ENCODE data around the gene NNT. TPM values are rescaled to one million over a fixed set of nuclear protein-coding genes. Genes with fewer than 3 reads are reported as not detected.
"Not testable (repeated sequence)": the region's sequence is repeated elsewhere in the genome, so short reads cannot be mapped to it uniquely, and the experiment has no call there.

Gene NNT
- total and polyA plus RNA-seq, 3 experiments from 2014 or later = 43.5 to 87.3 (median 79.7) TPM

DNA sequence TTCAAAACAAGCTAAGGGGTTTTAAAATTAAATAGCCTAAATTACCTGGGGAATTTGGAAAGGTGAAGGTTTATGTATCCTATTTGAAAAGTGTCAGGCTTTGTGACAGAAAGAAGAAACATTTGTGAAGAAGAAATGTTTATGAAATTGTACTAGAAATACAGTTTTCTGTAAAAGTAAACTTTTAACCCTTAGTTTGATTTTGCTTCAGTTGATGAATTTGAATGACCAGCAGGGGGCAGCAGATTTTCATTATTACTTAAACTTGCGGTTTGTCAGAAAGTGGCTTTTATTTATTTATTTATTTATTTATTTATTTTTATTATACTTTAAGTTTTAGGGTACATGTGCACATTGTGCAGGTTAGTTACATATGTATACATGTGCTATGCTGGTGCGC lies 58.1 kb downstream of the NNT start:
- Mint-ChIP-seq H3K4me1 (peaks cover 0 to 9% (median 5%) of the 10 kb centered on the region in 3 donors), H3K4me3 (no peak overlapping the region), H3K27ac (no peak overlapping the region), H3K27me3 (no peaks in the 10 kb centered on the region), H3K9me3 (peaks cover 0 to 5% (median 0%) of the 10 kb centered on the region in 5 donors), H3K36me3 (peaks cover 37 to 76% (median 50%) of the 10 kb centered on the region in 3 donors)
- H3K9me3 ChIP-seq (ENCODE audit: low read length) = no peaks in the 10 kb centered on the region
- CTCF ChIA-PET = no interaction called here
- POLR2A ChIA-PET = no interaction called here
- H3K27ac ChIP-seq (ENCODE audit: low read depth, low read length) = no peak overlapping the region
- H3K4me1 ChIP-seq (ENCODE audit: insufficient read depth, low read length) = no peaks in the 10 kb centered on the region
- peaks cover 27% of the 10 kb centered on the region for H3K36me3 ChIP-seq (ENCODE audit: insufficient read depth, low read length)
- no peaks in the 10 kb centered on the region for H3K27me3 ChIP-seq (ENCODE audit: insufficient read depth, low read length, poor library complexity, severe bottlenecking)
- DNase-seq = no peak
- no peak overlapping the region for H3K4me3 ChIP-seq (ENCODE audit: low read length)

DNA sequence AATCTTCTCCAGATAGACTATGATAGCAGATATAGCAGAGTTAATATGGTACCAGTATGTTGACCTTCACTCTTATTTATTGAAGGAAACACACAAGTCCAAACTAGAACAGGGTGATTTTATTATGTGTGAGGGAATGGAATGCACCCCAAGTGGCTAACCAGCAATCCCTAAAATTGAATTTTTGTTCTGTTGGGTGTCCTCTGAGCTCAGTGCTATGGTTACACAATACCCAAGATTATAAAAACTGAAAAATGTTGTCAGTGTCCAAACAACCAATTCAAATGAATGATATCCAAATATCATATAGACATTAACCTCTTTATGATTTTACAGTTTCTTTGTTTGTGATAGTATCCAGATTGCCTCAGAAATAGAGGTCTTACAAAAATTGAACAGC lies 60.9 kb downstream of the NNT start:
- H3K4me1 Mint-ChIP-seq = peaks cover 8 to 9% (median 8%) of the 10 kb centered on the region in 3 donors
- POLR2A ChIA-PET = no interaction called here
- CTCF ChIA-PET = no interaction called here
- Histone ChIP-seq H3K4me3 (ENCODE audit: low read length) (no peak overlapping the region), H3K9me3 (ENCODE audit: low read length) (no peaks in the 10 kb centered on the region), H3K27ac (ENCODE audit: low read depth, low read length) (no peak overlapping the region), H3K36me3 (ENCODE audit: insufficient read depth, low read length) (peaks cover 13% of the 10 kb centered on the region), H3K4me1 (ENCODE audit: insufficient read depth, low read length) (no peaks in the 10 kb centered on the region), H3K27me3 (ENCODE audit: insufficient read depth, low read length, poor library complexity, severe bottlenecking) (no peaks in the 10 kb centered on the region)
- no peak overlapping the region for H3K4me3 Mint-ChIP-seq
- peaks cover 0 to 2% (median 0%) of the 10 kb centered on the region in 5 donors for H3K9me3 Mint-ChIP-seq
- H3K36me3 Mint-ChIP-seq = peaks cover 22 to 64% (median 42%) of the 10 kb centered on the region in 3 donors
- no peak for DNase-seq
- H3K27ac Mint-ChIP-seq = no peak overlapping the region
- no peaks in the 10 kb centered on the region for H3K27me3 Mint-ChIP-seq

DNA sequence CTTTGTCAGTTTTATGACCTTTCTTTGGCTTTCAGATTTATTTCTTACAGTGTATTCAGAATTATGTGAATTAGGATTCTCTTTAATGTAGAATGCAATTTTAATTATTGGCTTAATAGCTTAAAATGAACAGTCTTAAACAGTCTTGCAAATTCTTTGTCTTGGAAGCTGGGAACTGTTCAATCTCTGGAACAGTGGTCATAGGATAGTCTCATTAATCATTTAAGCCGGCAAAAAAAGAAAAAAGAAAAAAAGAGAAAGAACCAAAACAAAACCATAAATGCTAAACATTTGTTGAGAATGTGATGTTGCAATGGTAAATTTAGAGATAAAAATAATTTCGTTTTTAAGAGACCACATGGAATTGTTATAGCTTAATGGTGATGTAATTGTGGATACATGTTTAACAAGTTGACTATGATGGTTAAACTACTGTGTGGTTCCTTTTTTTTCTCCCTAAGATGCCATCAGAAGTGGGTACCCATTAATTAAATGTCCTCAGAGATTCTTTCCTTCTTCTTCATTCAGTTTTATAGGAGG lies 61.6 kb downstream of the NNT start:
- Histone ChIP-seq H3K4me3 (ENCODE audit: low read length) (no peak overlapping the region), H3K36me3 (ENCODE audit: insufficient read depth, low read length) (peaks cover 7% of the 10 kb centered on the region), H3K4me1 (ENCODE audit: insufficient read depth, low read length) (no peaks in the 10 kb centered on the region), H3K27ac (ENCODE audit: low read depth, low read length) (no peak overlapping the region), H3K27me3 (ENCODE audit: insufficient read depth, low read length, poor library complexity, severe bottlenecking) (no peaks in the 10 kb centered on the region), H3K9me3 (ENCODE audit: low read length) (no peaks in the 10 kb centered on the region)
- ChIA-PET CTCF (no interaction called here), POLR2A (no interaction called here)
- Mint-ChIP-seq H3K36me3 (peaks cover 19 to 57% (median 35%) of the 10 kb centered on the region in 3 donors), H3K4me3 (no peak overlapping the region), H3K27ac (peak overlapping the region in 1 of 8 donors; percentile 57), H3K9me3 (peaks cover 0 to 2% (median 0%) of the 10 kb centered on the region in 5 donors), H3K27me3 (no peaks in the 10 kb centered on the region), H3K4me1 (peaks cover 8 to 9% (median 8%) of the 10 kb centered on the region in 3 donors)
- DNase-seq = no peak

DNA sequence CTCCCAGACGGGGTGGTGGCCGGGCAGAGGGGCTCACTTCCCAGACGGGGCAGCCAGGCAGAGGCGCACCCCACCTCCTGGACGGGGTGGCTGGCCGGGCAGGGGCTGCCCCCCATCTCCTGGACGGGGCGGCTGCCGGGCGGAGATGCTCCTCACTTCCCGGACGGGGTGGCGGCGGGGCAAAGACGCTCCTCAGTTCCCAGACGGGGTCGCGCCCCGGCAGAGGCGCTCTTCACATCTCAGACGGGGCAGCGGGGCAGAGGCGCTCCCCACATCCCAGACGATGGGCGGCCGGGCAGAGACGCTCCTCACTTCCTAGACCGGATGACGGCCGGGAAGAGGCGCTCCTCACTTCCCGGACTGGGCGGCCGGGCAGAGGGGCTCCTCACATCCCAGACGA lies 62.8 kb downstream of the NNT start:
- H3K9me3 ChIP-seq (ENCODE audit: low read length); H3K4me3 ChIP-seq (ENCODE audit: low read length); H3K27me3 ChIP-seq (ENCODE audit: insufficient read depth, low read length, poor library complexity, severe bottlenecking); H3K4me3 Mint-ChIP-seq; H3K27me3 Mint-ChIP-seq; CTCF ChIA-PET; DNase-seq; POLR2A ChIA-PET; H3K36me3 ChIP-seq (ENCODE audit: insufficient read depth, low read length); H3K27ac ChIP-seq (ENCODE audit: low read depth, low read length); H3K4me1 ChIP-seq (ENCODE audit: insufficient read depth, low read length); H3K27ac Mint-ChIP-seq; H3K9me3 Mint-ChIP-seq: not testable (repeated sequence)
- H3K4me1 Mint-ChIP-seq = peaks cover 12 to 15% (median 15%) of the 10 kb centered on the region in 3 donors
- peaks cover 15 to 51% (median 26%) of the 10 kb centered on the region in 3 donors for H3K36me3 Mint-ChIP-seq

DNA sequence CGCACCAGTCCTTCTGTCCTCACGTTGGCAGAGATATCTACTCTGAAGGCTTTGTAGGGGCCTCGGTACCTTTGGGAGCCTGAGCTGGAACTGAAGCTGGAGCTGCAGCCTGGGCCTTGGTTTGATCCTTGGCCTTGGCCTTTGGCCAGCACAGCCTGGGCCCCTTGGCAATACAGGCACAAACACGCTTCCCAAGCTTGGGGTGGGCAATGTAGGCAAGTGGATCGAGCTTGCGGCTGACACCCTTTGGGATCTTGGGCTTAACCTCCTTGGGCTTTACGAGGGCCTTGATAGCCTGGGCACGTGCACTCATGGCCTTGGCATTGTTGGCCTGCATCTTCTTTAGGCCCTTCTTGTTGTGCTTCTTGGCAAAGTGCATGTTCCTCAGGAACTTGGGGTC lies 63.7 kb downstream of the NNT start:
- H3K4me3 Mint-ChIP-seq; H3K4me1 ChIP-seq (ENCODE audit: insufficient read depth, low read length); H3K4me3 ChIP-seq (ENCODE audit: low read length); CTCF ChIA-PET; H3K9me3 Mint-ChIP-seq; POLR2A ChIA-PET; H3K27me3 ChIP-seq (ENCODE audit: insufficient read depth, low read length, poor library complexity, severe bottlenecking); H3K27ac Mint-ChIP-seq; H3K36me3 ChIP-seq (ENCODE audit: insufficient read depth, low read length); H3K27ac ChIP-seq (ENCODE audit: low read depth, low read length); DNase-seq; H3K27me3 Mint-ChIP-seq; H3K9me3 ChIP-seq (ENCODE audit: low read length): not testable (repeated sequence)
- Mint-ChIP-seq H3K36me3 (peaks cover 14 to 52% (median 26%) of the 10 kb centered on the region in 3 donors), H3K4me1 (peaks cover 19 to 23% (median 22%) of the 10 kb centered on the region in 3 donors)

DNA sequence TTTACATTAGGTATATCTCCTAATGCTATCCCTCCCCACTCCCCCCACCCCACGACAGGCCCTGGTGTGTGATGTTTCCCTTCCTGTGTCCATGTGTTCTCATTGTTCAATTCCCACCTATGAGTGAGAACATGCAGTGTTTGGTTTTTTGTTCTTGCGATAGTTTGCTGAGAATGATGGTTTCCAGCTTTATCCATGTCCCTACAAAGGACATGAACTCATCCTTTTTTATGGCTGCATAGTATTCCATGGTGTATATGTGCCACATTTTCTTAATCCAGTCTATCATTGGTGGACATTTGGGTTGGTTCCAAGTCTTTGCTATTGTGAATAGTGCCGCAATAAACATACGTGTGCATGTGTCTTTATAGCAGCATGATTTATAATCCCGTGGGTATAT lies 64.4 kb downstream of the NNT start:
- H3K36me3 ChIP-seq (ENCODE audit: insufficient read depth, low read length); H3K27me3 Mint-ChIP-seq; H3K27ac ChIP-seq (ENCODE audit: low read depth, low read length); H3K4me3 ChIP-seq (ENCODE audit: low read length); H3K27ac Mint-ChIP-seq; POLR2A ChIA-PET; H3K4me3 Mint-ChIP-seq; CTCF ChIA-PET; H3K4me1 ChIP-seq (ENCODE audit: insufficient read depth, low read length); H3K9me3 Mint-ChIP-seq; H3K27me3 ChIP-seq (ENCODE audit: insufficient read depth, low read length, poor library complexity, severe bottlenecking); H3K9me3 ChIP-seq (ENCODE audit: low read length); DNase-seq: not testable (repeated sequence)
- Mint-ChIP-seq H3K36me3 (peaks cover 16 to 52% (median 27%) of the 10 kb centered on the region in 3 donors), H3K4me1 (peaks cover 20 to 26% (median 26%) of the 10 kb centered on the region in 3 donors)

DNA sequence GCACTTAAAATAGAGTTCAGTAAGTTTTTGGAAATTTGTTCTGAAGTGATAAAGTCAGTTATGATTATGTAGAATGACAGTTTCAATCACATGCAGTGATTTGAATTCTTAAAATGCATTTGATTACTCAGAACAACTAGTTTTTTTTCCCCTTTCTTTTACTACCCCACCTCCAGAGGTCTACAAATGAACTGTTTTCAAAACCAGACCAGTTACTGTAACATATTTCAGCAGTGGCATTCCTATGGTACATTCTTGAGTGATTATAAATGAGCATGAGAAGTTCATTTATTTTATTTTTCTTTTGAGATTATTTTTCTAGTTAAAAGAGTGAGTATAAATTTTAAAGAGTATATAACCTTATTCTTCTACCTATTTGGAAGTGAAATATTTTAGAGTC lies 71.6 kb downstream of the NNT start:
- no peaks in the 10 kb centered on the region for H3K27me3 ChIP-seq (ENCODE audit: insufficient read depth, low read length, poor library complexity, severe bottlenecking)
- H3K36me3 ChIP-seq (ENCODE audit: insufficient read depth, low read length) = no peaks in the 10 kb centered on the region
- DNase-seq = no peak
- H3K27ac ChIP-seq (ENCODE audit: low read depth, low read length) = no peak overlapping the region
- no peaks in the 10 kb centered on the region for H3K9me3 Mint-ChIP-seq
- H3K9me3 ChIP-seq (ENCODE audit: low read length) = no peaks in the 10 kb centered on the region
- no peak overlapping the region for H3K4me3 ChIP-seq (ENCODE audit: low read length)
- ChIA-PET POLR2A (no interaction called here), CTCF (no interaction called here)
- H3K27me3 Mint-ChIP-seq = no peaks in the 10 kb centered on the region
- peaks cover 27 to 44% (median 35%) of the 10 kb centered on the region in 3 donors for H3K4me1 Mint-ChIP-seq
- peak overlapping the region in 2 of 8 donors; percentile 32 to 74 for H3K27ac Mint-ChIP-seq
- H3K4me3 Mint-ChIP-seq = no peak overlapping the region
- peaks cover 10 to 43% (median 13%) of the 10 kb centered on the region in 3 donors for H3K36me3 Mint-ChIP-seq
- no peaks in the 10 kb centered on the region for H3K4me1 ChIP-seq (ENCODE audit: insufficient read depth, low read length)

DNA sequence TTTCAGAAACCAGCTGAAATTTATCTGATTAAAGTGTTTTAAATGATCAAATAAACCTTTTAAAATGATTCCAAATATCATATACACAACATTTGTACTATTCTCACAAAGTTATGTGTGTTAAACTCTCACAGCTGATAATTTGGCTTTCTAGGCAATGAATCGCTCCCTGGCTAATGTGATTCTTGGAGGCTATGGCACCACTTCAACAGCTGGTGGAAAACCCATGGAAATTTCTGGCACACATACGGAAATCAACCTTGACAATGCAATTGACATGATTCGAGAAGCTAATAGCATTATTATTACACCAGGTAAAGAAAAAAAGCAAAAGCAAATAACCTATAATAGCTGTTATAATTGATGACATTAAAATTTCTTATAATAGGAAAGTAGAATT lies 72.4 kb downstream of the NNT start:
- DNase-seq = no peak
- POLR2A ChIA-PET = no interaction called here
- Mint-ChIP-seq H3K27ac (peak overlapping the region in 1 of 8 donors; percentile 52), H3K27me3 (no peaks in the 10 kb centered on the region), H3K9me3 (no peaks in the 10 kb centered on the region), H3K4me3 (no peak overlapping the region), H3K4me1 (peaks cover 24 to 40% (median 32%) of the 10 kb centered on the region in 3 donors), H3K36me3 (peaks cover 10 to 48% (median 13%) of the 10 kb centered on the region in 3 donors)
- Histone ChIP-seq H3K36me3 (ENCODE audit: insufficient read depth, low read length) (no peaks in the 10 kb centered on the region), H3K27me3 (ENCODE audit: insufficient read depth, low read length, poor library complexity, severe bottlenecking) (no peaks in the 10 kb centered on the region), H3K4me1 (ENCODE audit: insufficient read depth, low read length) (no peaks in the 10 kb centered on the region), H3K27ac (ENCODE audit: low read depth, low read length) (no peak overlapping the region), H3K4me3 (ENCODE audit: low read length) (no peak overlapping the region), H3K9me3 (ENCODE audit: low read length) (no peaks in the 10 kb centered on the region)
- CTCF ChIA-PET = interaction anchor here (1.1 kb wide), 1 partner anchor 44 kb away, joined by 3 read pairs; no protein-coding TSS in a partner anchor

All from CD8-positive, alpha-beta memory T cell (primary cell).